ENCODE data around the gene NRAP.

Gene NRAP

GRCh38 chr10:113604572-113604971, 59.3 kb downstream of the NRAP start:
- DNase-seq, result no peak

GRCh38 chr10:113603057-113603777, 60.6 kb downstream of the NRAP start:
- DNase-seq, result no peak

- no peak for DNase-seq
Observed at GRCh38 chr10:113600569-113600968, 63.3 kb downstream of the NRAP start.

GRCh38 chr10:113594652-113595051, 69.2 kb downstream of the NRAP start:
- DNase-seq, result no peak

GRCh38 chr10:113592380-113592779, 71.5 kb downstream of the NRAP start:
- DNase-seq, result no peak

- DNase-seq, result no peak
Observed at GRCh38 chr10:113590581-113590980, 73.3 kb downstream of the NRAP start.

- no peak for DNase-seq
Observed at GRCh38 chr10:113589201-113589770, 74.6 kb downstream of the NRAP start.

GRCh38 chr10:113585949-113586348, 77.9 kb downstream of the NRAP start:
- DNase-seq, result no peak

GRCh38 chr10:113583571-113583970, 80.3 kb downstream of the NRAP start:
- DNase-seq, result no peak

- no peak for DNase-seq
Observed at GRCh38 chr10:113581092-113581491, 82.7 kb downstream of the NRAP start.

- no peak for DNase-seq
Observed at GRCh38 chr10:113578773-113579172, 85.1 kb downstream of the NRAP start.

GRCh38 chr10:113576852-113577251, 87.0 kb downstream of the NRAP start:
- no peak for DNase-seq

- DNase-seq, result no peak
Observed at GRCh38 chr10:113573368-113573767, 90.5 kb downstream of the NRAP start.

- no peak for DNase-seq
Observed at GRCh38 chr10:113572520-113573290, 91.1 kb downstream of the NRAP start.

GRCh38 chr10:113569576-113569975, 94.3 kb downstream of the NRAP start:
- DNase-seq, result no peak

- DNase-seq, result no peak
Observed at GRCh38 chr10:113566888-113567287, 97.0 kb downstream of the NRAP start.

GRCh38 chr10:113565364-113565763, 98.5 kb downstream of the NRAP start:
- no peak for DNase-seq

GRCh38 chr10:113563306-113564088, 100.3 kb downstream of the NRAP start:
- peak; percentile 54 for DNase-seq

- no peak for DNase-seq
Observed at GRCh38 chr10:113562704-113563103, 101.1 kb downstream of the NRAP start.

GRCh38 chr10:113562069-113562468, 101.8 kb downstream of the NRAP start:
- DNase-seq, result no peak

- no peak for DNase-seq
Observed at GRCh38 chr10:113561214-113561613, 102.6 kb downstream of the NRAP start.

GRCh38 chr10:113560071-113560470, 103.8 kb downstream of the NRAP start:
- DNase-seq, result no peak

- no peak for DNase-seq
Observed at GRCh38 chr10:113557903-113558321, 105.9 kb downstream of the NRAP start.
